GM23248 (cell line): Measurements from ENCODE around the gene RAB40B. TPM values are rescaled to one million over a fixed set of nuclear protein-coding genes. Genes with fewer than 3 reads are reported as not detected.

Source experiments
- DNase-seq: peaks from one replicate; pipeline ENCODE4 v3.0.0-alpha.2; 2015
- H2AFZ ChIP-seq: fragments of 200-600 bp; sonication (generic); 2 replicates; pipeline ENCODE4 v1.6.1; 2016; ENCODE audit warnings: antibody characterized with exemption
- H3F3A ChIP-seq: fragments of 200-600 bp; sonication (generic); 2 replicates; pipeline ENCODE4 v1.6.1; 2016; ENCODE audit warnings: mild to moderate bottlenecking, antibody characterized with exemption, mixed run types; ENCODE audit not compliant: insufficient read depth
- H3K27ac ChIP-seq: fragments of 200-600 bp; sonication (generic); 2 replicates; pipeline ENCODE4 v1.5.1; 2016; ENCODE audit warnings: mild to moderate bottlenecking
- H3K27me3 ChIP-seq: fragments of 200-600 bp; sonication (generic); replicated peaks from 2 replicates; pipeline ENCODE4 v1.6.1; 2016; ENCODE audit warnings: mild to moderate bottlenecking; ENCODE audit not compliant: insufficient read depth
- H3K36me3 ChIP-seq: fragments of 200-600 bp; sonication (generic); 2 replicates; pipeline ENCODE4 v1.6.1; 2016; ENCODE audit warnings: low read depth, mild to moderate bottlenecking
- H3K4me1 ChIP-seq: fragments of 200-600 bp; sonication (generic); 2 replicates; pipeline ENCODE4 v1.6.1; 2016; ENCODE audit warnings: mild to moderate bottlenecking; ENCODE audit not compliant: insufficient read depth
- H3K4me2 ChIP-seq: fragments of 200-600 bp; sonication (generic); one replicate; pipeline ENCODE4 v1.6.1; 2016; ENCODE audit warnings: mild to moderate bottlenecking; ENCODE audit not compliant: unreplicated experiment
- H3K4me3 ChIP-seq: fragments of 200-600 bp; sonication (generic); 2 replicates; pipeline ENCODE4 v1.5.1; 2016; ENCODE audit warnings: mild to moderate bottlenecking
- H3K79me2 ChIP-seq: fragments of 200-600 bp; sonication (generic); 2 replicates; pipeline ENCODE4 v1.6.1; 2016; ENCODE audit warnings: mild to moderate bottlenecking; ENCODE audit not compliant: insufficient read depth
- H3K9ac ChIP-seq: fragments of 200-600 bp; sonication (generic); 2 replicates; pipeline ENCODE4 v1.6.1; 2016; ENCODE audit warnings: mild to moderate bottlenecking
- H3K9me2 ChIP-seq: fragments of 200-600 bp; sonication (generic); 2 replicates; pipeline ENCODE4 v1.6.1; 2016; ENCODE audit warnings: mixed run types, mild to moderate bottlenecking, moderate library complexity; ENCODE audit not compliant: insufficient read depth
- H3K9me3 ChIP-seq: fragments of 200-600 bp; sonication (generic); one replicate; pipeline ENCODE4 v1.6.1; 2017; ENCODE audit warnings: low read depth
- H4K20me1 ChIP-seq: fragments of 200-600 bp; sonication (generic); 2 replicates; pipeline ENCODE4 v1.6.0; 2016; ENCODE audit not compliant: insufficient read depth
- EZH2 ChIP-seq: fragments of 200-600 bp; sonication (generic); IDR thresholded peaks from 2 replicates; pipeline ENCODE4 v1.6.1; 2018; ENCODE audit warnings: antibody characterized with exemption, mild to moderate bottlenecking; ENCODE audit not compliant: insufficient read depth, poor library complexity, severe bottlenecking
- EZH2phosphoT487 ChIP-seq: fragments of 200-600 bp; sonication (generic); IDR thresholded peaks from 2 replicates; pipeline ENCODE4 v1.6.1; 2018; ENCODE audit warnings: antibody characterized with exemption, moderate library complexity, mild to moderate bottlenecking, low read depth; ENCODE audit not compliant: insufficient read depth
- WGBS, 2 experiments: methylation state at CpG; one replicate each; pipeline ENCODE4 v1.1.6; 2015 to 2017; ENCODE audit warnings: low lambda C conversion rate in 2 of 2, low coverage in 1 of 2; ENCODE audit errors: missing lambda C conversion rate in 2 of 2; 5-methylcytosine and 5-hydroxymethylcytosine counted together
- in situ Hi-C: fragments of 300-500 bp; cut with MboI; formaldehyde crosslinking; loops from 2 replicates; pipeline ENCODE4 v1.15.0; 2020
- polyA plus RNA-seq: library from polyadenylated mRNA; unstranded; fragments of >200 nt; fragmentation: Nextera tagmentation; extraction: Ambion mirVana; gene quantifications from 2 replicates; pipeline ENCODE4 v1.2.1, GENCODE V29; 2016
- total RNA-seq: library from RNA; depleted of rRNA; stranded (reverse); fragments of >200 nt; shearing (Covaris generic); gene quantifications from 2 replicates; pipeline ENCODE4 v1.2.3, GENCODE V29; 2014

Gene RAB40B
- total and polyA plus RNA-seq, 2 experiments from 2014 or later: 23.7 to 23.8 TPM

- 90 to 92% methylated on average over 14 of the region's 14 CpGs for WGBS, 2 experiments
- Histone ChIP-seq H3K4me1 (peaks cover 4% of the 10 kb centered on the region; the same call in 1 of the 2 replicates), H3K4me2 (no peak overlapping the region), H3K27me3 (no peaks in the 10 kb centered on the region), H3K9me2 (no peaks in the 10 kb centered on the region), H3K79me2 (peaks cover 99% of the 10 kb centered on the region), H3K9ac (no peak overlapping the region), H4K20me1 (peaks cover 29% of the 10 kb centered on the region), H3K27ac (no peak overlapping the region), H3K36me3 (peaks cover 19% of the 10 kb centered on the region), H3F3A (no peaks in the 10 kb centered on the region), H3K9me3 (no peaks in the 10 kb centered on the region), H3K4me3 (no peak overlapping the region), H2AFZ (no peak overlapping the region)
- DNase-seq: no peak
- in situ Hi-C loops: no loop called here
- TF ChIP-seq EZH2: no peak
- no peak for TF ChIP-seq EZH2phosphoT487
Measured at GRCh38 chr17:82642022-82642421, 56.5 kb downstream of the RAB40B start.

- no peak overlapping the region for H3K4me2 ChIP-seq
- peaks cover 99% of the 10 kb centered on the region for H3K79me2 ChIP-seq
- no peaks in the 10 kb centered on the region for H3K4me1 ChIP-seq
- no peak overlapping the region for H3K9ac ChIP-seq
- H3K4me3 ChIP-seq: no peak overlapping the region
- H3K9me2 ChIP-seq: no peaks in the 10 kb centered on the region
- TF ChIP-seq EZH2 (no peak), EZH2phosphoT487 (no peak)
- H3K36me3 ChIP-seq: peaks cover 19% of the 10 kb centered on the region
- in situ Hi-C loops: no loop called here
- H3K9me3 ChIP-seq: no peaks in the 10 kb centered on the region
- DNase-seq: no peak
- 85 to 86% methylated on average over 5 of the region's 5 CpGs for WGBS, 2 experiments
- no peaks in the 10 kb centered on the region for H3K27me3 ChIP-seq
- no peak overlapping the region for H3K27ac ChIP-seq
- H3F3A ChIP-seq: no peaks in the 10 kb centered on the region
- H2AFZ ChIP-seq: no peak overlapping the region
- peaks cover 17% of the 10 kb centered on the region for H4K20me1 ChIP-seq
Measured at GRCh38 chr17:82640036-82640435, 58.5 kb downstream of the RAB40B start.

GRCh38 chr17:82639628-82640027 is 58.9 kb downstream of the RAB40B start:
- no peak for DNase-seq
- H3K4me3 ChIP-seq: no peak overlapping the region
- H3K79me2 ChIP-seq: peaks cover 99% of the 10 kb centered on the region
- no peaks in the 10 kb centered on the region for H3K9me2 ChIP-seq
- no peak overlapping the region for H3K9ac ChIP-seq
- WGBS, 2 experiments: 85 to 89% methylated on average over 9 to 14 of the region's 14 CpGs
- H3K9me3 ChIP-seq: no peaks in the 10 kb centered on the region
- H3K4me2 ChIP-seq: no peak overlapping the region
- H4K20me1 ChIP-seq: peaks cover 13% of the 10 kb centered on the region
- H3K27me3 ChIP-seq: no peaks in the 10 kb centered on the region
- in situ Hi-C loops: no loop called here
- H2AFZ ChIP-seq: no peak overlapping the region
- TF ChIP-seq EZH2phosphoT487 (no peak), EZH2 (no peak)
- peaks cover 19% of the 10 kb centered on the region for H3K36me3 ChIP-seq
- H3K4me1 ChIP-seq: no peaks in the 10 kb centered on the region
- H3F3A ChIP-seq: no peaks in the 10 kb centered on the region
- H3K27ac ChIP-seq: no peak overlapping the region

GRCh38 chr17:82638183-82638773 is 60.2 kb downstream of the RAB40B start:
- WGBS, 2 experiments: 83 to 87% methylated on average over 4 to 5 of the region's 5 CpGs
- DNase-seq: no peak
- H2AFZ ChIP-seq: no peak overlapping the region
- in situ Hi-C loops: no loop called here
- peaks cover 99% of the 10 kb centered on the region for H3K79me2 ChIP-seq
- no peaks in the 10 kb centered on the region for H3K9me3 ChIP-seq
- 0 out of 2 replicates have a peak overlapping the region, but pooled peaks have one; percentile 12 for H3K27ac ChIP-seq
- H3K27me3 ChIP-seq: no peaks in the 10 kb centered on the region
- TF ChIP-seq EZH2 (no peak), EZH2phosphoT487 (no peak)
- H4K20me1 ChIP-seq: peaks cover 11% of the 10 kb centered on the region; the same call in 1 of the 2 replicates
- no peak overlapping the region for H3K4me2 ChIP-seq
- H3F3A ChIP-seq: no peaks in the 10 kb centered on the region
- H3K4me3 ChIP-seq: no peak overlapping the region
- peaks cover 16% of the 10 kb centered on the region for H3K36me3 ChIP-seq
- H3K9me2 ChIP-seq: no peaks in the 10 kb centered on the region
- H3K9ac ChIP-seq: no peak overlapping the region
- no peaks in the 10 kb centered on the region for H3K4me1 ChIP-seq
